ENCODE data around the gene PARP2. TPM values are rescaled to one million over a fixed set of nuclear protein-coding genes. Genes with fewer than 3 reads are reported as not detected.

Gene PARP2
- total RNA-seq, 1 donor from 2014 or later: 17.1 TPM

- ATAC-seq (no peak), DNase-seq (no peak)
- H3K27ac ChIP-seq: no peak overlapping the region
- H3K36me3 ChIP-seq: peaks cover 97% of the 10 kb centered on the region
- intact Hi-C loops (cut with DNase I): no loop called here
- H3K9me3 ChIP-seq: no peaks in the 10 kb centered on the region
- no peaks in the 10 kb centered on the region for H3K27me3 ChIP-seq (ENCODE audit: low read depth)
- no peaks in the 10 kb centered on the region for H3K4me1 ChIP-seq
- no peak overlapping the region for H3K4me3 ChIP-seq
- TF ChIP-seq CTCF (IDR thresholded peaks at IDR 0.05): no peak
Observed at GRCh38 chr14:20386276-20386855, 42.9 kb downstream of the PARP2 start.

GRCh38 chr14:20387576-20387975 is 44.1 kb downstream of the PARP2 start:
- H3K4me1 ChIP-seq: no peaks in the 10 kb centered on the region
- H3K9me3 ChIP-seq: no peaks in the 10 kb centered on the region
- no peaks in the 10 kb centered on the region for H3K27me3 ChIP-seq (ENCODE audit: low read depth)
- H3K27ac ChIP-seq: no peak overlapping the region
- no peak for DNase-seq
- no peak overlapping the region for H3K4me3 ChIP-seq
- TF ChIP-seq CTCF (IDR thresholded peaks at IDR 0.05): no peak
- peaks cover 97% of the 10 kb centered on the region for H3K36me3 ChIP-seq
- peak; percentile 70 to 78 for ATAC-seq
- intact Hi-C loops (cut with DNase I): no loop called here

- H3K9me3 ChIP-seq: no peaks in the 10 kb centered on the region
- H3K4me1 ChIP-seq: no peaks in the 10 kb centered on the region
- no peaks in the 10 kb centered on the region for H3K27me3 ChIP-seq (ENCODE audit: low read depth)
- H3K27ac ChIP-seq: no peak overlapping the region
- intact Hi-C loops (cut with DNase I): no loop called here
- no peak for TF ChIP-seq CTCF (IDR thresholded peaks at IDR 0.05)
- peaks cover 97% of the 10 kb centered on the region for H3K36me3 ChIP-seq
- no peak overlapping the region for H3K4me3 ChIP-seq
- ATAC-seq (no peak), DNase-seq (no peak)
Observed at GRCh38 chr14:20388159-20388558, 44.7 kb downstream of the PARP2 start.

GRCh38 chr14:20391505-20391904 is 48.1 kb downstream of the PARP2 start:
- intact Hi-C loops (cut with DNase I): no loop called here
- no peak overlapping the region for H3K27ac ChIP-seq
- no peaks in the 10 kb centered on the region for H3K9me3 ChIP-seq
- no peak for TF ChIP-seq CTCF (IDR thresholded peaks at IDR 0.05)
- no peak for DNase-seq
- no peak overlapping the region for H3K4me3 ChIP-seq
- H3K36me3 ChIP-seq: peaks cover 97% of the 10 kb centered on the region
- no peaks in the 10 kb centered on the region for H3K4me1 ChIP-seq
- H3K27me3 ChIP-seq (ENCODE audit: low read depth): no peaks in the 10 kb centered on the region
- ATAC-seq: no peak

- no peak for ATAC-seq
- Histone ChIP-seq H3K36me3 (peaks cover 100% of the 10 kb centered on the region), H3K4me1 (no peaks in the 10 kb centered on the region), H3K4me3 (no peak overlapping the region), H3K27me3 (ENCODE audit: low read depth) (no peaks in the 10 kb centered on the region), H3K9me3 (no peaks in the 10 kb centered on the region), H3K27ac (no peak overlapping the region)
- intact Hi-C loops (cut with DNase I): no loop called here
- no peak for DNase-seq
- TF ChIP-seq CTCF (IDR thresholded peaks at IDR 0.05): no peak
Observed at GRCh38 chr14:20397511-20397910, 54.1 kb downstream of the PARP2 start.

- Histone ChIP-seq H3K27ac (no peak overlapping the region), H3K27me3 (ENCODE audit: low read depth) (no peaks in the 10 kb centered on the region), H3K4me3 (no peak overlapping the region), H3K4me1 (no peaks in the 10 kb centered on the region), H3K9me3 (no peaks in the 10 kb centered on the region), H3K36me3 (peaks cover 100% of the 10 kb centered on the region)
- intact Hi-C loops (cut with DNase I): no loop called here
- no peak for TF ChIP-seq CTCF (IDR thresholded peaks at IDR 0.05)
- ATAC-seq: no peak
- DNase-seq: no peak
Observed at GRCh38 chr14:20400589-20400964, 57.1 kb downstream of the PARP2 start.

All from lower lobe of right lung (tissue), 2 donors.